Body of pancreas (tissue), 4 donors: ENCODE data around the gene TSPAN32. TPM values are rescaled to one million over a fixed set of nuclear protein-coding genes. Genes with fewer than 3 reads are reported as not detected.
"Not testable (repeated sequence)": the region's sequence is repeated elsewhere in the genome, so short reads cannot be mapped to it uniquely, and the experiment has no call there.

Experiments
- ATAC-seq: fragments of 150-250 bp; one replicate; pipeline ENCODE4 v1.9.1; 2016
- DNase-seq, 4 donors: peaks; one replicate each; pipeline ENCODE4 v3.0.0-alpha.2; 2019
- H3K27ac ChIP-seq, 4 donors: fragments of 200-600 bp; sonication (generic); 1 replicate in 3 of 4; 2 replicates in 1 of 4; pipeline versions ENCODE4 v1.5.1 to v1.6.1; 2016 to 2019; ENCODE audit warnings: mild to moderate bottlenecking in 1 of 4, mixed read lengths in 1 of 4, moderate library complexity in 1 of 4
- H3K27me3 ChIP-seq, 2 donors: fragments of 200-600 bp; sonication (generic); one replicate each; pipeline ENCODE4 v1.6.0; 2016; ENCODE audit warnings: mild to moderate bottlenecking in 1 of 2
- H3K36me3 ChIP-seq, 2 donors: fragments of 200-600 bp; sonication (generic); replicated peaks in 1 of 2; 2 replicates each; pipeline ENCODE4 v1.5.1; 2016; ENCODE audit warnings: low read depth in 2 of 2; ENCODE audit not compliant: insufficient read depth in 1 of 2
- H3K4me1 ChIP-seq: fragments of 200-600 bp; sonication (generic); one replicate; pipeline ENCODE4 v1.6.0; 2016
- H3K4me3 ChIP-seq, 2 donors: fragments of 200-600 bp; sonication (generic); 1 replicate in 1 of 2; 2 replicates in 1 of 2; pipeline ENCODE4 v1.5.1; 2016 to 2019
- H3K9me3 ChIP-seq, 3 donors: fragments of 200-600 bp; sonication (generic); 1 replicate in 2 of 3; 2 replicates in 1 of 3; pipeline ENCODE4 v1.5.1; 2016
- POLR2A ChIP-seq, 3 donors: fragments of 450-650 bp; IDR thresholded peaks; one replicate each; pipeline ENCODE4 v1.6.1; 2016; ENCODE audit warnings: antibody characterized with exemption in 3 of 3, mild to moderate bottlenecking in 2 of 3
- WGBS, 2 donors: methylation state at CpG; one replicate each; pipeline ENCODE4 v1.1.5; 2017; 5-methylcytosine and 5-hydroxymethylcytosine counted together
- intact Hi-C: fragments of 100-400 bp; cut with DNase I; formaldehyde crosslinking; loops from one replicate; pipeline ENCODE4 v1.15.1; 2023
- total RNA-seq, 2 donors: library from RNA; depleted of rRNA; stranded (reverse); fragments of >200 nt; gene quantifications; one replicate each; pipeline ENCODE4 v1.1.0, GENCODE V29; 2016
- TF ChIP-seq, protein P1 (sequence below), 7 experiments: fragments of 450-650 bp in 4 of 7; fragments of 200-600 bp in 3 of 7; sonication (generic) in 3 of 7; IDR thresholded peaks; one replicate each; pipeline ENCODE4 v1.5.1; 2016 to 2019; ENCODE audit warnings: antibody characterized with exemption in 7 of 7

TSPAN32 gene
- total RNA-seq, 2 donors from 2014 or later: 5.9 TPM; not detected in 1

DNA sequence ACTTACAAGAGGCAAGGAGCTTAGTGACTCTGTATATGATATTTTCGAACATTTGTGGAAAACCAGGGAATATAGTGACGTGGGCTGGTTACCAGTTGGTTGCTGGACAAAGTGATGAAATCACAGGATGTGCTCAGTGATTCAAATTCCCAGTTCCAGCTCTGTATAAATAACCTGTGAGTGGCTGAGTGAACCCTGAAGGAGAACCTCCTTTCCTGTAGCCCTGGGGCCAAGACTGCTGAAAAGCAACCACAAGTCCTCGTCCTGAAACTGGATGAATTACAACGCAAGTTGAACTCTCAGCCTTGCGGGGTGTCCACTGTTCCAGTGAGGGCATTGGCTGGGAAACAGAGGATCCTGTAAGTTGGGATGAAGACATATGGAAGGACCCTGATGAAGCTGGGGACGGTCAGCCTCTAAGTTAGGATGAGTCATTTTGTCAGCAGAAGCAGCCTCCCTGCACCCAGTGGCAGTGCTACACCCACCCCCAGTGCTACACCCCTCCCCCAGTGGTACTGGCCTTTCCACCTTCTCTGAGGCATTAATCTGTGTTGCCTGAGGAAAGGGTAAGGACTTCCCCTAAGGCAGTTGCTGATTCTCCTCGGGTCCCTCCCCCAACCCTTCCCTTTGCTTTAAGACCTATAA is 53.3 kb downstream of the TSPAN32 start:
- 68 to 70% methylated on average over 5 to 7 of the region's 7 CpGs for WGBS, 2 donors
- no peak overlapping the region for H3K4me3 ChIP-seq
- H3K27ac ChIP-seq: no peak overlapping the region
- no peak for DNase-seq
- H3K27me3 ChIP-seq: no peaks in the 10 kb centered on the region
- peaks cover 3% of the 10 kb centered on the region for H3K4me1 ChIP-seq
- no peaks in the 10 kb centered on the region for H3K9me3 ChIP-seq
- intact Hi-C loops: no loop called here
- no peak for ATAC-seq
- no peaks in the 10 kb centered on the region for H3K36me3 ChIP-seq
- no peak for TF ChIP-seq POLR2A (IDR thresholded peaks at IDR 0.05)

DNA sequence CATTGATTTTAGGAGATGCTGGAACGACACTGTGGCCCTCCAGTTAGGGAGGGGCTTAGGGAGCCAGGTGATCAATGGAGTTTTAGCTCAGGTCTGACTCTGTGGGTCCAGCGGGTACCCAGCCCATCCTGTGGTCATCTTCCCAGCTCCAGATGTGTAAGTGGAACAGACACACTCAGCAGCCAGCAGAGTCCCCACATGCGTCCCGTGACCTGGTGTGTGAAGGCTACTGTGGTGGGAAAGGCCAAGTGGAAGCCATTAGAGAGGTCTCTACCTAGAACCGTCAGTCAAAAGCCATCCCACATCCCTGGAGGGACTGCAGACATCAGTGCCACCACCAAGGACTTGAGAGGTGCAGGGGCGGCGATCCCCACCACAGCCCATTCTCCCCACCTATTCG is 55.4 kb downstream of the TSPAN32 start:
- intact Hi-C loops: no loop called here
- Histone ChIP-seq H3K27ac (no peak overlapping the region), H3K36me3 (no peaks in the 10 kb centered on the region), H3K4me1 (peaks cover 7% of the 10 kb centered on the region), H3K9me3 (no peaks in the 10 kb centered on the region), H3K4me3 (no peak overlapping the region), H3K27me3 (no peaks in the 10 kb centered on the region)
- ATAC-seq (no peak), DNase-seq (no peak)
- no peak for TF ChIP-seq POLR2A (IDR thresholded peaks at IDR 0.05)
- TF ChIP-seq, protein P1, sequence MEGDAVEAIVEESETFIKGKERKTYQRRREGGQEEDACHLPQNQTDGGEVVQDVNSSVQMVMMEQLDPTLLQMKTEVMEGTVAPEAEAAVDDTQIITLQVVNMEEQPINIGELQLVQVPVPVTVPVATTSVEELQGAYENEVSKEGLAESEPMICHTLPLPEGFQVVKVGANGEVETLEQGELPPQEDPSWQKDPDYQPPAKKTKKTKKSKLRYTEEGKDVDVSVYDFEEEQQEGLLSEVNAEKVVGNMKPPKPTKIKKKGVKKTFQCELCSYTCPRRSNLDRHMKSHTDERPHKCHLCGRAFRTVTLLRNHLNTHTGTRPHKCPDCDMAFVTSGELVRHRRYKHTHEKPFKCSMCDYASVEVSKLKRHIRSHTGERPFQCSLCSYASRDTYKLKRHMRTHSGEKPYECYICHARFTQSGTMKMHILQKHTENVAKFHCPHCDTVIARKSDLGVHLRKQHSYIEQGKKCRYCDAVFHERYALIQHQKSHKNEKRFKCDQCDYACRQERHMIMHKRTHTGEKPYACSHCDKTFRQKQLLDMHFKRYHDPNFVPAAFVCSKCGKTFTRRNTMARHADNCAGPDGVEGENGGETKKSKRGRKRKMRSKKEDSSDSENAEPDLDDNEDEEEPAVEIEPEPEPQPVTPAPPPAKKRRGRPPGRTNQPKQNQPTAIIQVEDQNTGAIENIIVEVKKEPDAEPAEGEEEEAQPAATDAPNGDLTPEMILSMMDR (IDR thresholded peaks at IDR 0.05): no peak
- 65 to 67% methylated on average over 5 to 8 of the region's 8 CpGs for WGBS, 2 donors

DNA sequence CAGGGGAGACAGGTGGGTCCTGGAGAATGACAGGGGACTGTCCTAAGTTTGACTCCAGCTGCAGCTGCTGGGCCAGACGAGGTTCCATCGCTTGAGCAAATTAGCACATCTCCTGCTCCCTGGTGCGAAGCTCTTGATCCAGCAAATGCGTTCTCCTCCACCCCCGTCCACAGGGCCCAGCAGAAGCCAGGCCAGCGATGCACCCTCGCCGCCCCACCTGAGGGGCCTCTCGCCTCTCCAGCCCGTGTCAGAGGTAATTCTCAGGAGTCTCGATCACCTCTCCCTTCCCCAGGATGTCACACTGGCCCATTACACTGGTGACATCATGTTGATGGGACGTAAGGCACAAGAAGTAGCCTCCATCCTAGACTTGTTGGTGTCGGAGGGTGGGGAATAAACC is 55.8 kb downstream of the TSPAN32 start:
- H3K4me1 ChIP-seq, ATAC-seq, H3K9me3 ChIP-seq, H3K4me3 ChIP-seq, H3K27me3 ChIP-seq, DNase-seq, H3K27ac ChIP-seq, intact Hi-C loops, H3K36me3 ChIP-seq: not testable (repeated sequence)
- 87 to 93% methylated on average over 11 to 13 of the region's 13 CpGs for WGBS, 2 donors

DNA sequence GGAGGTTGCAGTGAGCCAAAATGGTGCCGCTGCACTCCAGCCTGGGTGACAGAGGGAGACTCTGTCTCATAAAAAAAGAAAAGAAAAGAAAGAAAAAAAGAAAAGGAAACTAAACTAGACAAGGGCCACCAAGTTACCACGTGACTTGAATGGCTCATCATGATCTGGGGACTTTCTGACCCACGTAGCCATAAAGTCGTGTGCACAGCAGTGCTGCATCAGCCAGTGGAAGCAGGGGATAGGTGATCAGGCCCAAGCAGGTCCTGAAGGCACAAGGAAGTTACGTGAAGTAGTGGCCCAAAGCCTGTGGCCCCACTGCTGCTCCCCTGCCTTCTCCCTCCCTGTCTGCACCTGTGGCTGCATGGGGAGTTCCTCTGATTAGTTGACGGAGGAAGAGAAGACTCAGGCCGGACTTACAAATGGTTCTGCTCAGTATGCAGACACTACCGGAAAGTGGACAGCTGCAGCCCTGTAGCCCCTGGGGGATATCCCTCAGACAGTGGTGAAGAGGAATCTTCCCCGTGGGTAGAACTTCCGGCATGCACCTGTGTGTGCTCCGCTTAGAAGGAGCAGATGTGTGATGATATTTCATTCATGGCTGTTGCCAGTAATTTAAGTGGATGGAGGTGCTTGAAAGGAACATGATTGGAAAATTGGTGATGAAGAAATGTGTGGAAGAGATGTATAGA is 57.1 kb downstream of the TSPAN32 start:
- H3K4me1 ChIP-seq: peaks cover 7% of the 10 kb centered on the region
- no peak for TF ChIP-seq POLR2A (IDR thresholded peaks at IDR 0.05)
- TF ChIP-seq, protein P1 (IDR thresholded peaks at IDR 0.05): no peak
- H3K4me3 ChIP-seq: no peak overlapping the region
- WGBS, 2 donors: 87 to 91% methylated on average over 11 of the region's 11 CpGs
- H3K9me3 ChIP-seq: no peaks in the 10 kb centered on the region
- DNase-seq (no peak), ATAC-seq (no peak)
- intact Hi-C loops: no loop called here
- H3K27ac ChIP-seq: no peak overlapping the region
- no peaks in the 10 kb centered on the region for H3K27me3 ChIP-seq
- no peaks in the 10 kb centered on the region for H3K36me3 ChIP-seq

DNA sequence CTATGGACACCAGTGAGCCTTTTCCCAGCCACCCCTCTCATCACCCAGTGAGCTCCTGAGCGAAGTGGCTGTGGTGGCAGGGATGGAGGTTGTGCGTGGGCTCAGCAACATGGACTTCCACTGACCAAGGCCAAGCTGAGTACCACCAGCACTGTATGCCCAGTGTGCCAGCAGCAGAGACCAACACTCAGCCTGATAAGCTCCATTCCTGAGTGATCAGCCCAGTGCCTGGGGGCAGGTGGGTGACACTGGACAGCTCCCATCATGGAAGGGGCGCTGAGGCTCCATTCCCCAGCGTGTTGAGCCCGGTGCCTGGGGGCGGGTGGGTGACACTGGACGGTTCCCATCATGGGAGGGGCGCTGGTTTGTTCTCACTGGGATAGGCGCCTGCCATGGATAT is 57.7 kb downstream of the TSPAN32 start:
- intact Hi-C loops: no loop called here
- Histone ChIP-seq H3K27me3 (no peaks in the 10 kb centered on the region), H3K4me1 (peaks cover 7% of the 10 kb centered on the region), H3K27ac (peak overlapping the region in 1 of 4 donors; percentile 62), H3K9me3 (no peaks in the 10 kb centered on the region), H3K36me3 (no peaks in the 10 kb centered on the region), H3K4me3 (no peak overlapping the region)
- 89 to 92% methylated on average over 9 of the region's 9 CpGs for WGBS, 2 donors
- DNase-seq (no peak), ATAC-seq (no peak)
- TF ChIP-seq, protein P1 (IDR thresholded peaks at IDR 0.05): no peak
- no peak for TF ChIP-seq POLR2A (IDR thresholded peaks at IDR 0.05)
